ENCODE measurements around the gene FBXO15.

Gene FBXO15

GRCh38 chr18:74147491-74147778, 199 bp downstream of the FBXO15 start:
- H3K4me3 ChIP-seq (ENCODE audit: low read depth, low read length) = peak overlapping the region; percentile 98
- no peak for TF ChIP-seq CTCF (IDR thresholded peaks at IDR 0.05; ENCODE audit: low read depth, low read length, missing control alignments)
- no peak for DNase-seq (ENCODE audit: low read depth)

GRCh38 chr18:74146756-74147155, 878 bp downstream of the FBXO15 start:
- H3K4me3 ChIP-seq (ENCODE audit: low read depth, low read length) = peak overlapping the region; percentile 98
- TF ChIP-seq CTCF (IDR thresholded peaks at IDR 0.05; ENCODE audit: low read depth, low read length, missing control alignments) = no peak
- no peak for DNase-seq (ENCODE audit: low read depth)

- no peak for TF ChIP-seq CTCF (IDR thresholded peaks at IDR 0.05; ENCODE audit: low read depth, low read length, missing control alignments)
- DNase-seq (ENCODE audit: low read depth) = no peak
- H3K4me3 ChIP-seq (ENCODE audit: low read depth, low read length) = no peak overlapping the region
These were observed 5.4 kb downstream of the FBXO15 start for GRCh38 chr18:74142252-74142651.

GRCh38 chr18:74141667-74142066, 6.0 kb downstream of the FBXO15 start:
- TF ChIP-seq CTCF (IDR thresholded peaks at IDR 0.05; ENCODE audit: low read depth, low read length, missing control alignments) = no peak
- no peak for DNase-seq (ENCODE audit: low read depth)
- no peak overlapping the region for H3K4me3 ChIP-seq (ENCODE audit: low read depth, low read length)

GRCh38 chr18:74140582-74140981, 7.1 kb downstream of the FBXO15 start:
- H3K4me3 ChIP-seq (ENCODE audit: low read depth, low read length) = no peak overlapping the region
- no peak for DNase-seq (ENCODE audit: low read depth)
- TF ChIP-seq CTCF (IDR thresholded peaks at IDR 0.05; ENCODE audit: low read depth, low read length, missing control alignments) = no peak

GRCh38 chr18:74139888-74140287, 7.7 kb downstream of the FBXO15 start:
- DNase-seq (ENCODE audit: low read depth) = no peak
- H3K4me3 ChIP-seq (ENCODE audit: low read depth, low read length) = no peak overlapping the region
- TF ChIP-seq CTCF (IDR thresholded peaks at IDR 0.05; ENCODE audit: low read depth, low read length, missing control alignments) = no peak

- DNase-seq (ENCODE audit: low read depth) = no peak
- no peak for TF ChIP-seq CTCF (IDR thresholded peaks at IDR 0.05; ENCODE audit: low read depth, low read length, missing control alignments)
These were observed 8.2 kb downstream of the FBXO15 start for GRCh38 chr18:74139411-74139810.

More at GRCh38 chr18:74139411-74139810, 8.2 kb downstream of the FBXO15 start:
- H3K4me3 ChIP-seq (ENCODE audit: low read depth, low read length) = no peak overlapping the region
